ENCODE data around the gene COL4A1.

Gene COL4A1

DNA sequence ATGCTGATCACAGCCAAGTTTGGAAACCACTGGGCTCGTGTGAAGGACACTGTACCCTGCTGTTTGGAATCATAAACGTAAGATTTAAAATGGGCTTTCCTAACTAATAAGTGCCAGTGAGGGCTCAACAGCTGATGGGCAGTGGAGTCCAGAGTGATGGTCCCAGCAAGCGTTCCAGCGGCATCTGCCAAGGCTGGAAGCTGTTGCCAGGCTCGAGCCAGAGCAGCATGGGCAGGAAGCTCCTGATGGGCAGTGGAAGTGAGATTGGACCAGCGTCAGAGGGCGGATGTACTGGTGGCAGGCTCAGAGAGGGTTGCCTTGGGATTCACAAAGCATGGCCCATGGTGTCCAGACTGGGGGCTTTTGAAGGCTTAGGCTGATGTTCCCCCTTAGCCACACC is 30.3 kb upstream of the COL4A1 start:
- Histone ChIP-seq H3K36me3 (ENCODE audit: insufficient read depth) (no peaks in the 10 kb centered on the region), H3K4me1 (ENCODE audit: low read depth, poor library complexity, severe bottlenecking) (no peaks in the 10 kb centered on the region), H3K4me2 (no peak overlapping the region), H3K4me3 (IDR thresholded peaks at IDR 0.05; ENCODE audit: insufficient read depth, low read depth, low read length) (no peak overlapping the region), H3K27ac (no peak overlapping the region), H3K79me2 (ENCODE audit: insufficient read depth, low read depth) (no peaks in the 10 kb centered on the region), H4K20me1 (ENCODE audit: insufficient read depth) (no peaks in the 10 kb centered on the region), H3K27me3 (ENCODE audit: insufficient read depth, low read depth) (no peaks in the 10 kb centered on the region), H3K9ac (no peak overlapping the region), H2AFZ (ENCODE audit: low read depth) (no peak overlapping the region)
- TF ChIP-seq, protein P1, sequence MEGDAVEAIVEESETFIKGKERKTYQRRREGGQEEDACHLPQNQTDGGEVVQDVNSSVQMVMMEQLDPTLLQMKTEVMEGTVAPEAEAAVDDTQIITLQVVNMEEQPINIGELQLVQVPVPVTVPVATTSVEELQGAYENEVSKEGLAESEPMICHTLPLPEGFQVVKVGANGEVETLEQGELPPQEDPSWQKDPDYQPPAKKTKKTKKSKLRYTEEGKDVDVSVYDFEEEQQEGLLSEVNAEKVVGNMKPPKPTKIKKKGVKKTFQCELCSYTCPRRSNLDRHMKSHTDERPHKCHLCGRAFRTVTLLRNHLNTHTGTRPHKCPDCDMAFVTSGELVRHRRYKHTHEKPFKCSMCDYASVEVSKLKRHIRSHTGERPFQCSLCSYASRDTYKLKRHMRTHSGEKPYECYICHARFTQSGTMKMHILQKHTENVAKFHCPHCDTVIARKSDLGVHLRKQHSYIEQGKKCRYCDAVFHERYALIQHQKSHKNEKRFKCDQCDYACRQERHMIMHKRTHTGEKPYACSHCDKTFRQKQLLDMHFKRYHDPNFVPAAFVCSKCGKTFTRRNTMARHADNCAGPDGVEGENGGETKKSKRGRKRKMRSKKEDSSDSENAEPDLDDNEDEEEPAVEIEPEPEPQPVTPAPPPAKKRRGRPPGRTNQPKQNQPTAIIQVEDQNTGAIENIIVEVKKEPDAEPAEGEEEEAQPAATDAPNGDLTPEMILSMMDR (conservative IDR thresholded peaks at IDR 0.05; ENCODE audit: low read depth, low read length) = no peak

DNA sequence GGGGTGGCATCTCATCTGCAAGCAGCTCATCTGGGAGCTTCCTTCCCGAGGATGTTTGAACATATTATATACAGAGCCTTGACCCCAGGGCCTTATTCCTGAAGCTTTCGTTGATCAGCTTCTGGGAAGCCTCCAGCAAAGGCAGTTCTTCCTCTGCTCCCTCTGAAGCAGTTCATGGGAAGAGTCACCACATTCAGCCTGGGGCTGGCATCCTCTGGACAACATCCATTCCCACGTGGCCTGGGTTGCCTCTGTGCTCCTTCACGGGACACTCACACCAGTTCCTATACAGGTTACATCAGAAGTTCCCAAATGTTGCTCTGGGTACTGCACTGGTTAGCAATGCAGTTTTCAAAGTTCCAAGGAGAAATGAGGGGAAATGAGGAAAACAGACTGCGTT is 29.7 kb upstream of the COL4A1 start:
- Histone ChIP-seq H3K79me2 (ENCODE audit: insufficient read depth, low read depth) (no peaks in the 10 kb centered on the region), H3K27me3 (ENCODE audit: insufficient read depth, low read depth) (no peaks in the 10 kb centered on the region), H3K4me3 (IDR thresholded peaks at IDR 0.05; ENCODE audit: insufficient read depth, low read depth, low read length) (no peak overlapping the region), H2AFZ (ENCODE audit: low read depth) (no peak overlapping the region), H3K36me3 (ENCODE audit: insufficient read depth) (no peaks in the 10 kb centered on the region), H3K4me2 (no peak overlapping the region), H3K4me1 (ENCODE audit: low read depth, poor library complexity, severe bottlenecking) (no peaks in the 10 kb centered on the region), H3K27ac (no peak overlapping the region), H4K20me1 (ENCODE audit: insufficient read depth) (no peaks in the 10 kb centered on the region), H3K9ac (no peak overlapping the region)
- TF ChIP-seq, protein P1 (conservative IDR thresholded peaks at IDR 0.05; ENCODE audit: low read depth, low read length) = no peak

DNA sequence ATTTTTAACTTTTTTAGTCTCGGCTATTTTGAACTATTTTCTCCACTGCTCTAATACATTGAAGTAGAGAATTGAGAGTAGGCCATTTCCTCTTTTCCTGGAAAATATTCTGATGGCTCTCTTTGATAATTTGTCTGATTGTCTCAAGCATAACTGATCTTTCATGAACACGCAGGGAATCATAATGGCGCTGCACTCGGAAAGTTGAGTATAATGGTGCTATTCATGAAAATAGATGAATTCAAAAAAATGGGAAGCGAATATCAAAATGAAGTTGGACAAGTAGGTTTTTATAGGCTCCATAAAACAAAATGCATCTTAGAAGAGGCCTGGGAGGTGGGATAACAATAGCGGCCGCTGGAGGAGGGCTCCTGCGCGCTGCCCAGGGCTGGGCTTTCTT is 29.2 kb upstream of the COL4A1 start:
- Histone ChIP-seq H3K27ac (no peak overlapping the region), H3K79me2 (ENCODE audit: insufficient read depth, low read depth) (no peaks in the 10 kb centered on the region), H3K4me1 (ENCODE audit: low read depth, poor library complexity, severe bottlenecking) (no peaks in the 10 kb centered on the region), H2AFZ (ENCODE audit: low read depth) (no peak overlapping the region), H3K9ac (no peak overlapping the region), H3K4me2 (no peak overlapping the region), H3K27me3 (ENCODE audit: insufficient read depth, low read depth) (no peaks in the 10 kb centered on the region), H3K36me3 (ENCODE audit: insufficient read depth) (no peaks in the 10 kb centered on the region), H4K20me1 (ENCODE audit: insufficient read depth) (no peaks in the 10 kb centered on the region), H3K4me3 (IDR thresholded peaks at IDR 0.05; ENCODE audit: insufficient read depth, low read depth, low read length) (no peak overlapping the region)
- TF ChIP-seq, protein P1 (conservative IDR thresholded peaks at IDR 0.05; ENCODE audit: low read depth, low read length) = no peak

DNA sequence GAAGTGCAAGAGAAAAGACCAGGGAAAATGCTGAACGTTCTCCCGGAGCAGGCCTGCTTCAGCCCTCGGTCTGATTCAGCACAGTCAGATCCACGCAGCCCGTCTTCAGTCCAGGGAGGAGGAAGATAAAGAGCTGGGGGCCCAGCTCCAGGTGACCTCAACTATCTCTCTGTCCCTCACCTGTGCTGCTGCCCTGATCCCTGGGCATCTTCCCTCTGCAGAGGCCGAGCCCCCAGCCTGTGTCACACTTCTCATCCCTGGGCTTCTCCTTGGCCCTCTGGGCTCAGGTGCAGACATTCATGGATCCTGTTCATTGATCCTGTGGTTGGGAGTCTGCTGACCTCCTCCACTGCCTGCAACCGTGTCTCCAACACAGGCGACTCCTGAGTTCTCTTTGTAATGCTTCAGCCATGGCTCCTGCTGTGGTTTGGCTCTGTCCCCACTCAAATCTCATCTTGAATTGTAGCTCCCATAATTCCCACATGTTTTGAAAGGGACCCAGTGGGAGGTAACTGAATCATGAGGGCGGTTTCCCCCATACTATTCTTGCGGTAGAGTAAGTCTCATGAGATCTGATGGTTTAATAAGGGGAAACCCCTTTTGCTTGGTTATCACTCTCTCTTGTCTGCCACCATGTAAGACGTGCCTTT is 28.0 kb upstream of the COL4A1 start:
- no peak overlapping the region for H3K4me3 ChIP-seq (IDR thresholded peaks at IDR 0.05; ENCODE audit: insufficient read depth, low read depth, low read length)
- H3K36me3 ChIP-seq (ENCODE audit: insufficient read depth) = no peaks in the 10 kb centered on the region
- no peaks in the 10 kb centered on the region for H3K27me3 ChIP-seq (ENCODE audit: insufficient read depth, low read depth)
- H3K4me1 ChIP-seq (ENCODE audit: low read depth, poor library complexity, severe bottlenecking) = no peaks in the 10 kb centered on the region
- H4K20me1 ChIP-seq (ENCODE audit: insufficient read depth) = no peaks in the 10 kb centered on the region
- H2AFZ ChIP-seq (ENCODE audit: low read depth) = no peak overlapping the region
- no peak overlapping the region for H3K9ac ChIP-seq
- TF ChIP-seq, protein P1 (conservative IDR thresholded peaks at IDR 0.05; ENCODE audit: low read depth, low read length) = no peak
- no peak overlapping the region for H3K27ac ChIP-seq
- H3K4me2 ChIP-seq = no peak overlapping the region
- H3K79me2 ChIP-seq (ENCODE audit: insufficient read depth, low read depth) = no peaks in the 10 kb centered on the region
